Liver (tissue), 9 donors: Measurements from ENCODE around the gene SLC26A1. TPM values are rescaled to one million over a fixed set of nuclear protein-coding genes. Genes with fewer than 3 reads are reported as not detected.

Experiments
- DNase-seq: peaks from one replicate; pipeline ENCODE4 v3.0.0-alpha.2; 2017; ENCODE audit warnings: low spot score
- H3K27ac ChIP-seq, 2 donors: one replicate each; pipeline ENCODE4 v1.7.0; 2013; ENCODE audit warnings: inconsistent platforms in 2 of 2, low read length in 2 of 2, control low read depth in 1 of 2, low read depth in 1 of 2, mild to moderate bottlenecking in 1 of 2
- H3K27me3 ChIP-seq, 4 donors: one replicate each; pipeline versions ENCODE4 v1.6.1 to v1.7.0; 2013; ENCODE audit warnings: low read length in 3 of 4, inconsistent platforms in 1 of 4, mild to moderate bottlenecking in 1 of 4, moderate library complexity in 1 of 4; ENCODE audit not compliant: control insufficient read depth in 4 of 4, insufficient read depth in 4 of 4
- H3K36me3 ChIP-seq, 4 donors: one replicate each; pipeline versions ENCODE4 v1.6.1 to v1.7.0; 2013; ENCODE audit warnings: low read length in 3 of 4, mild to moderate bottlenecking in 3 of 4, low read depth in 1 of 4, moderate library complexity in 1 of 4; ENCODE audit not compliant: control insufficient read depth in 4 of 4, insufficient read depth in 3 of 4
- H3K4me1 ChIP-seq, 4 donors: one replicate each; pipeline versions ENCODE4 v1.6.1 to v1.7.0; 2013; ENCODE audit warnings: low read length in 3 of 4, mild to moderate bottlenecking in 3 of 4, moderate library complexity in 1 of 4; ENCODE audit not compliant: control insufficient read depth in 4 of 4, insufficient read depth in 4 of 4
- H3K4me3 ChIP-seq, 3 donors: one replicate each; pipeline versions ENCODE4 v1.6.1 to v1.7.0; 2013; ENCODE audit warnings: low read length in 3 of 3, control low read depth in 1 of 3, low read depth in 1 of 3, mild to moderate bottlenecking in 1 of 3
- H3K9ac ChIP-seq, 2 donors: one replicate each; pipeline ENCODE4 v1.7.0; 2013; ENCODE audit warnings: low read length in 2 of 2, mild to moderate bottlenecking in 2 of 2, moderate library complexity in 2 of 2, control low read depth in 1 of 2, low read depth in 1 of 2
- H3K9me3 ChIP-seq, 4 donors: one replicate each; pipeline versions ENCODE4 v1.6.1 to v1.7.0; 2013; ENCODE audit warnings: low read length in 3 of 4; ENCODE audit not compliant: control insufficient read depth in 4 of 4
- ATF3 ChIP-seq: IDR thresholded peaks from 2 replicates; pipeline ENCODE4 v1.6.1; 2016; ENCODE audit warnings: antibody characterized with exemption
- CTCF ChIP-seq: fragments of 150-350 bp; IDR thresholded peaks from 2 replicates; pipeline ENCODE4 v1.5.1; 2017; ENCODE audit warnings: improper control_type of control experiment, low read depth, low read length; ENCODE audit not compliant: missing input control
- EGR1 ChIP-seq, 2 donors: IDR thresholded peaks; 2 replicates each; pipeline ENCODE4 v1.6.1; 2016 to 2018; ENCODE audit warnings: antibody characterized with exemption in 2 of 2, low read depth in 2 of 2
- FOXA1 ChIP-seq: IDR thresholded peaks from 2 replicates; pipeline ENCODE4 v1.6.1; 2016; ENCODE audit warnings: antibody characterized with exemption
- FOXA2 ChIP-seq: IDR thresholded peaks from 2 replicates; pipeline ENCODE4 v1.6.1; 2016; ENCODE audit warnings: antibody characterized with exemption
- GABPA ChIP-seq, 2 donors: IDR thresholded peaks in 1 of 2; conservative IDR thresholded peaks in 1 of 2; 2 replicates each; pipeline ENCODE4 v1.6.1; 2016; ENCODE audit warnings: antibody characterized with exemption in 2 of 2, mild to moderate bottlenecking in 1 of 2, moderate library complexity in 1 of 2
- HNF4A ChIP-seq, 2 donors: conservative IDR thresholded peaks; 2 replicates each; pipeline ENCODE4 v1.6.1; 2016; ENCODE audit warnings: antibody characterized with exemption in 2 of 2, mild to moderate bottlenecking in 2 of 2
- HNF4G ChIP-seq: IDR thresholded peaks from 2 replicates; pipeline ENCODE4 v1.6.1; 2016; ENCODE audit warnings: antibody characterized with exemption
- JUND ChIP-seq, 2 donors: IDR thresholded peaks; 2 replicates each; pipeline ENCODE4 v1.6.1; 2016; ENCODE audit warnings: antibody characterized with exemption in 2 of 2
- MAX ChIP-seq: IDR thresholded peaks from 2 replicates; pipeline ENCODE4 v1.6.1; 2016; ENCODE audit warnings: antibody characterized with exemption
- NR2F2 ChIP-seq: IDR thresholded peaks from 2 replicates; pipeline ENCODE4 v1.6.1; 2016; ENCODE audit warnings: antibody characterized with exemption
- RAD21 ChIP-seq, 2 donors: IDR thresholded peaks; 2 replicates each; pipeline ENCODE4 v1.6.1; 2016; ENCODE audit warnings: antibody characterized with exemption in 2 of 2, mild to moderate bottlenecking in 2 of 2
- REST ChIP-seq: IDR thresholded peaks from 2 replicates; pipeline ENCODE4 v1.6.1; 2016; ENCODE audit warnings: antibody characterized with exemption, mild to moderate bottlenecking
- RXRA ChIP-seq, 2 donors: IDR thresholded peaks; 2 replicates each; pipeline ENCODE4 v1.6.1; 2017 to 2018; ENCODE audit warnings: antibody characterized with exemption in 2 of 2, mild to moderate bottlenecking in 1 of 2
- SP1 ChIP-seq: IDR thresholded peaks from 2 replicates; pipeline ENCODE4 v1.6.1; 2018; ENCODE audit warnings: antibody characterized with exemption, mild to moderate bottlenecking
- TAF1 ChIP-seq: conservative IDR thresholded peaks from 2 replicates; pipeline ENCODE4 v1.6.1; 2016; ENCODE audit warnings: antibody characterized with exemption, mild to moderate bottlenecking
- YY1 ChIP-seq: IDR thresholded peaks from 2 replicates; pipeline ENCODE4 v1.6.1; 2016; ENCODE audit warnings: antibody characterized with exemption, mild to moderate bottlenecking
- ZBTB33 ChIP-seq: IDR thresholded peaks from 2 replicates; pipeline ENCODE4 v1.6.1; 2016; ENCODE audit warnings: antibody characterized with exemption
- WGBS: extraction: QIAGEN DNeasy Blood & Tissue Kit; methylation state at CpG from one replicate; pipeline ENCODE4 v1.1.7; 2013; 5-methylcytosine and 5-hydroxymethylcytosine counted together
- polyA plus RNA-seq, 2 donors: library from polyadenylated mRNA; stranded (reverse) in 1 of 2; unstranded in 1 of 2; fragments of 200-250 nt in 1 of 2; fragments of >200 nt in 1 of 2; fragmentation: Nextera tagmentation in 1 of 2; extraction: Ambion mirVana in 1 of 2; gene quantifications; one replicate each; pipeline versions ENCODE4 v1.2.1 to v1.2.3, GENCODE V29; 2013 to 2015
- total RNA-seq, 2 donors: library from RNA; depleted of rRNA; stranded (reverse); fragments of >200 nt; gene quantifications; one replicate each; pipeline ENCODE4 v1.2.3, GENCODE V29; 2014
- donor health status: healthy.
- donor health status: healthy.
- donor health status: healthy.
- donor health status: healthy.
- donor health status: healthy.

SLC26A1 gene
- total and polyA plus RNA-seq, 4 donors: 5.1 to 41.0 (median 26.3) TPM

GRCh38 chr4:955931-956381 is 37.2 kb downstream of the SLC26A1 start:
- 86% methylated on average over 12 of the region's 12 CpGs for WGBS
- Histone ChIP-seq H3K27me3 (no peaks in the 10 kb centered on the region), H3K36me3 (peaks cover 0 to 24% (median 5%) of the 10 kb centered on the region in 4 donors), H3K4me3 (no peak overlapping the region), H3K9me3 (no peaks in the 10 kb centered on the region), H3K4me1 (no peaks in the 10 kb centered on the region), H3K9ac (no peak overlapping the region), H3K27ac (no peak overlapping the region)
- TF ChIP-seq TAF1 (no peak), RAD21 (IDR thresholded peaks at IDR 0.05) (no peak), MAX (no peak), EGR1 (IDR thresholded peaks at IDR 0.05; ENCODE audit: low read depth in 2 of 2) (no peak), GABPA (IDR thresholded peaks at IDR 0.05 in 1 of 2, conservative IDR thresholded peaks at IDR 0.05 in 1 of 2) (no peak), RXRA (IDR thresholded peaks at IDR 0.05) (no peak), ATF3 (no peak), ZBTB33 (no peak), NR2F2 (no peak), YY1 (no peak), JUND (IDR thresholded peaks at IDR 0.05) (no peak), HNF4A (conservative IDR thresholded peaks at IDR 0.05) (no peak), SP1 (no peak), FOXA1 (no peak)
- DNase-seq: no peak

- Histone ChIP-seq H3K36me3 (peaks cover 0 to 24% (median 5%) of the 10 kb centered on the region in 4 donors), H3K9ac (no peak overlapping the region), H3K27me3 (no peaks in the 10 kb centered on the region), H3K4me3 (no peak overlapping the region), H3K27ac (no peak overlapping the region), H3K4me1 (no peaks in the 10 kb centered on the region), H3K9me3 (no peaks in the 10 kb centered on the region)
- TF ChIP-seq EGR1 (IDR thresholded peaks at IDR 0.05; ENCODE audit: low read depth in 2 of 2): no peak
- TF ChIP-seq SP1: no peak
- TF ChIP-seq ZBTB33: no peak
- TF ChIP-seq FOXA2: no peak
- TF ChIP-seq RXRA (IDR thresholded peaks at IDR 0.05): no peak
- TF ChIP-seq HNF4A (conservative IDR thresholded peaks at IDR 0.05): no peak
- no peak for TF ChIP-seq REST
- no peak for TF ChIP-seq NR2F2
- no peak for TF ChIP-seq TAF1
- no peak for TF ChIP-seq RAD21 (IDR thresholded peaks at IDR 0.05)
- no peak for TF ChIP-seq ATF3
- TF ChIP-seq CTCF: no peak
- TF ChIP-seq JUND (IDR thresholded peaks at IDR 0.05): no peak
- no peak for TF ChIP-seq HNF4G
- TF ChIP-seq GABPA (IDR thresholded peaks at IDR 0.05 in 1 of 2, conservative IDR thresholded peaks at IDR 0.05 in 1 of 2): no peak
- TF ChIP-seq YY1: no peak
- no peak for DNase-seq
- 96% methylated on average over 33 of the region's 33 CpGs for WGBS
Measured at GRCh38 chr4:955161-955921, 37.9 kb downstream of the SLC26A1 start.
